Mesodermal cell (in vitro differentiated cells): ENCODE data around the gene RBM15B.
"Not testable (repeated sequence)": the region's sequence is repeated elsewhere in the genome, so short reads cannot be mapped to it uniquely, and the experiment has no call there.

Source experiments
- H3K27ac ChIP-seq: 2 replicates; pipeline ENCODE4 v1.7.0; 2013; ENCODE audit warnings: mild to moderate bottlenecking, low read depth, low read length, moderate library complexity; ENCODE audit not compliant: severe bottlenecking
- H3K36me3 ChIP-seq: 2 replicates; pipeline ENCODE4 v1.7.1; 2013; ENCODE audit warnings: mild to moderate bottlenecking, low read length, moderate library complexity; ENCODE audit not compliant: control insufficient read depth, insufficient read depth
- H3K4me1 ChIP-seq: one replicate; pipeline ENCODE4 v1.7.1; 2013; ENCODE audit warnings: mild to moderate bottlenecking, low read length; ENCODE audit not compliant: insufficient read depth, control insufficient read depth, poor library complexity, severe bottlenecking
- H3K4me3 ChIP-seq: 2 replicates; pipeline ENCODE4 v1.7.0; 2013; ENCODE audit warnings: low read length, control low read depth, mild to moderate bottlenecking; ENCODE audit not compliant: insufficient read depth, poor library complexity, severe bottlenecking; ENCODE audit errors: extremely low read depth
- H3K9me3 ChIP-seq: 2 replicates; pipeline ENCODE4 v1.7.1; 2013; ENCODE audit warnings: mild to moderate bottlenecking, low read length, moderate library complexity; ENCODE audit not compliant: control insufficient read depth
- WGBS, 2 experiments: methylation state at CpG; one replicate each; pipeline ENCODE4 v1.1.5; 2013; ENCODE audit warnings: missing lambda C conversion rate in 2 of 2; ENCODE audit not compliant: insufficient coverage in 2 of 2; 5-methylcytosine and 5-hydroxymethylcytosine counted together

Gene RBM15B

GRCh38 chr3:51358981-51359380 is 32.1 kb upstream of the RBM15B start:
- Histone ChIP-seq H3K9me3 (no peaks in the 10 kb centered on the region), H3K27ac (no peak overlapping the region), H3K4me3 (no peak overlapping the region), H3K4me1 (no peaks in the 10 kb centered on the region), H3K36me3 (no peaks in the 10 kb centered on the region)
- 75 to 88% methylated on average over 2 to 3 of the region's 3 CpGs for WGBS, 2 experiments

- Histone ChIP-seq H3K36me3 (no peaks in the 10 kb centered on the region), H3K9me3 (no peaks in the 10 kb centered on the region), H3K27ac (no peak overlapping the region), H3K4me1 (no peaks in the 10 kb centered on the region), H3K4me3 (no peak overlapping the region)
- WGBS, 2 experiments = 92 to 94% methylated on average over 3 of the region's 3 CpGs
These were observed 30.3 kb upstream of the RBM15B start for GRCh38 chr3:51360806-51361205.

DNA sequence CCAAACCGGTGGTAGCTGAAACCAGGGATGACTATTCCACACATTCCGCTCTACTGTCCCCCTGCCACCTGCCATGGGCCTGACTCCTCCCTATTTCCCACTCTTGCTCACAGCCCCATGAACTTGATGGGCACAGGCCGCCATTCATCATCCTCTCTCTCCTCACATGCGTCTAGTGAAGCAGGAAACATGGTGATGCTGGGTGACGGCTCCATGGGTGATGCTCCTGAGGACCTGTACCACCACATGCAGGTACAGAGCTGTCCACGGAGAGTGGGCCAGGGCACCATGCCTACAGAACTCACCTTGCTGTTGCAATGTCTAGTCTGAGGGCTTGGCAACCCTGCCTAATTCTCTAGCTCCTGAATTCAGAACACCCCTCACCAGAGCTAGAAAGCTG is 29.3 kb upstream of the RBM15B start:
- WGBS, 2 experiments = 67 to 86% methylated on average over 1 to 6 of the region's 6 CpGs
- H3K36me3 ChIP-seq = no peaks in the 10 kb centered on the region
- no peak overlapping the region for H3K4me3 ChIP-seq
- H3K4me1 ChIP-seq = no peaks in the 10 kb centered on the region
- H3K9me3 ChIP-seq = no peaks in the 10 kb centered on the region
- no peak overlapping the region for H3K27ac ChIP-seq

DNA sequence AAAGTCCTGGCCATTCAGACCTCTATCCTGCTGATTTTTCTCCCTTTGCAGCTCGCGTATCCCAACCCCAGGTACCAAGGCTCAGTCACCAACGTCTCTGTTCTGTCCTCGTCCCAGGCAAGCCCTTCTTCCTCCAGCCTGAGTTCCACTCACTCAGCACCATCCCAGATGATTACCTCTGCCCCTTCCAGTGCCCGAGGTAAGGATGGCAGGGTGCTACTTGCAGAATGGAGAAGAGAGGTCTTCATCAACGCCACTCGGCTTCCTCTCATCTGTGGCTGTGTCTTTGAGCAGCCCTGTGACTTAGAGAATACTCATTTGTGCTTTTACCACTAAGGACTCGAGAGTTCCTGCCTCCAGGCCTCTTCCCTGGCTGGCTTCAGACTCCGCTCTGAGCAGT is 28.6 kb upstream of the RBM15B start:
- Histone ChIP-seq H3K9me3 (no peaks in the 10 kb centered on the region), H3K36me3 (no peaks in the 10 kb centered on the region), H3K4me1 (no peaks in the 10 kb centered on the region), H3K27ac (no peak overlapping the region), H3K4me3 (no peak overlapping the region)
- WGBS, 2 experiments = 91% methylated on average over 7 to 9 of the region's 9 CpGs

DNA sequence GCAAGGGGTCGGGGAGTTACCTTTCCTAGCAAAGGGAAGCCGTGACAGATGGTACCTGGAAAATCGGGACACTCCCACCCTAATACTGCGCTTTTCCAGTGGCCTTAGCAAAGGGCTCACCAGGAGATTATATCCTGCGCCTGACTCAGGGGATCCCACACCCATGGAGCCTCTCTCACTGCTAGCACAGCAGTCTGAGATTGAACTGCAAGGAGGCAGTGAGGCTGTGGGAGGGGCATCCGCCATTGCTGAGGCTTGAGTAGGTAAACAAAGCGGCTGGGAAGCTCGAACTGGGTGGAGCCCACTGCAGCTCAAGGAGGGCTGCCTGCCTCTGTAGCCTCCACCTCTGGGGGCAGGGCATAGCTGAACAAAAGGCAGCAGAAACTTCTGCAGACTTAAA is 22.8 kb upstream of the RBM15B start:
- WGBS, 2 experiments = 89 to 100% methylated on average over 1 to 8 of the region's 8 CpGs
- H3K9me3 ChIP-seq, H3K4me3 ChIP-seq, H3K27ac ChIP-seq, H3K36me3 ChIP-seq, H3K4me1 ChIP-seq: not testable (repeated sequence)

DNA sequence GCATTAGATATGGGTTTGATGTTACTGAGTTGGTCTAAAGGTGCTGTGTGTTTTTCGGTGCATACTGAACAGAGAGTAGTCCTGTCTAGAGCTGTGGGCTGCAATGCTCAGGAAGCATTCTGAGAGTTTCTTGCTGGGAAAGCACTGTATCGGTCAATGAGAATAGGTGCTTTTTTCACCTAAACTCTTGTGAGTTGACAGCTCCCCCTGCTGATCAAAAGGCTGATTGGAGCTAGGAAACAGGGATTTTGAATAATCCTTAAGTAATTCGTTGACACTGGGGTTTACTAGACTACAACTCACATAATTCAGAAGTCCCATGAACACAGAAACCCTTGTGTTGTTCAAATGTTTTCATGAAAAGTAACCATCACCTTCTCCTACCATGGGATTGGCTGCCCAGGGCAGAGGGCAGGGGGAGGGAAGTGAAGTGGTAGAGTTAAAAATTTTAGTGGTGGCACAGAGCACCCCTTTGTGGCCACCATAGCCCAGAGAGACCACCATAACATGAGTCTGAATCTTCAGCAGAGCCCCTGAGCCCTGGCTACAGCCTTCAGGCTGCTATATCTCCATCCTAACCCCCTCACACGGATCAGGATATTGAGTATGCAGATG is 19.0 kb upstream of the RBM15B start:
- 33 to 50% methylated on average over 1 of the region's 4 CpGs for WGBS, 2 experiments
- no peaks in the 10 kb centered on the region for H3K9me3 ChIP-seq
- H3K4me1 ChIP-seq = no peaks in the 10 kb centered on the region
- no peak overlapping the region for H3K4me3 ChIP-seq
- no peak overlapping the region for H3K27ac ChIP-seq
- H3K36me3 ChIP-seq = no peaks in the 10 kb centered on the region

DNA sequence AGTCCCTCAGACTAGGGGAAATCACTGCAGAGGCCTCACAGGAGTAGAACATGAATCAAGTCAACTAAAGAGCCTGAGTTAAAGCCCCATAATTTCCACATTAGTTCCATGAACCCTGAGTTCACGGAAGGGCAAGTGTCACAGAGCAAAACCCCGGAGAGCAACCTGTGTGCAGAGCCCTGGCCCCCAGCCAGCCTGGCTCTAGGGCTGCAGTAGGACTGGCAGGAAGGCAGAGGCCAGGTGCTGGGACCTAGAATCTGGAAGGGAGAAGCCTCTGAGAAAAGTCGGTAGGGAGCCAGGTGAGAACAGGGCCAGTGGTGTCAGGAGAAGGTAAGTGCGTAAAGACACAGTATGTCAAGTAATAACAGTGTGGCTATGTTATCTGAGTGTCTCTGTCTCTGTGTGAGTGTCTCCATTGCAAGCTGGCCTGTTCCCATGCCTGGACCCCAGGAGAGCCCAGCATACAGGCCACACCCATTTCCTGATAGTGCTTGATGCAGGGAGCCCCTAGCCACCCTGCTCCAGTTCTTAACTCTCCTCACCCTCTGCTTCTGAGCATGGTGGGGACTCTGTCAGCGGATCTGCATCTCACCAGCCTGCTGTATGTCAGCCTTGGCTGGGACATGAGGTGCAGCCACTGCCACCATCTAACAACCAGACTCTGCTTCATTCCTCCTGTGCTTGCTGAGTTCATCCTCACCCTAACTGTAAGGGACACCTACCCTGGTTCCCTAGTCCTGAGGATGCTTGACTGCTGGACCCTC is 17.2 kb upstream of the RBM15B start:
- WGBS, 2 experiments = 91 to 92% methylated on average over 5 of the region's 5 CpGs
- no peaks in the 10 kb centered on the region for H3K9me3 ChIP-seq
- H3K4me1 ChIP-seq = no peaks in the 10 kb centered on the region

DNA sequence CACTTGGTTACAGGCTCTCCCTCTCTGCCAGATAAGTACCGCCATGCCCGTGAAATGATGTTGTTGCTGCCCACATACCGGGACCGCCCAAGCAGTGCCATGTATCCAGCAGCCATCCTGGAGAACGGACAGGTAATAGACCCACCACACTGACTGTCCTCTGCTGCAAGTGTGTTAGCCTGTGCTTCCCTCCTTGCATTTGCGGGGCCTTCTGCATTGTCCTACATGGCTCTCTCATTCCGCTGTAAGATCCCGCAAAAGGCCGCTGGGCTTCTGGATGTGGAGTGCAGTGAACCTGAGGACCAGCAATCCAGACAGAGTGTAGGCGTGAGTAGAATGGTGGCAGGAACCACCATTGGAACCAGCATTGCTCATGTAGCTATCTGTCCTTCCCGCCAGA is 16.6 kb upstream of the RBM15B start:
- Histone ChIP-seq H3K36me3 (no peaks in the 10 kb centered on the region), H3K9me3 (no peaks in the 10 kb centered on the region), H3K4me1 (no peaks in the 10 kb centered on the region), H3K27ac (no peak overlapping the region), H3K4me3 (no peak overlapping the region)
- WGBS, 2 experiments = 91 to 95% methylated on average over 11 of the region's 11 CpGs

More for the DNA sequence above, 17.2 kb upstream of the RBM15B start:
- Histone ChIP-seq H3K27ac (no peak overlapping the region), H3K4me3 (no peak overlapping the region), H3K36me3 (no peaks in the 10 kb centered on the region)

DNA sequence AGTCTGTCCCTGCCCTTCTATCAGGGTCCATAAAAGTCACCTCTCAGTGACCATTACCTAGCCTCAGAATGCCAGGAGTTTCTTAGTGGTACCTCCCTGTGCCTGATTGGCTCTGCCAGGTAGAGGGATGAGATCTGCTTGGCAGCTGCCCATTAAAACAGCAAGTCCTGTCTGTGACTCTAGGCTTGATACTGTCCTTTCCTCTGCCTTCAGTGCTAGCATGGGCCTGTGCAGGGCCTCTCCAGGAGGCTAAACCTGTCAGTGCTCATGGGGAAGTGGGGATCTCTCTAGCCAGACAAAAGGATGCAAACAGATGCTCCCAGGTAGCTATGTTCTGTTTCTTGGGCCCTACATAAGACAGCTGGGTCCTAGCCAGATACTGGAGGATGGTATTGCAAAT is 15.9 kb upstream of the RBM15B start:
- H3K4me3 ChIP-seq = no peak overlapping the region
- no peak overlapping the region for H3K27ac ChIP-seq
- no peaks in the 10 kb centered on the region for H3K36me3 ChIP-seq
- no peaks in the 10 kb centered on the region for H3K9me3 ChIP-seq
- no peaks in the 10 kb centered on the region for H3K4me1 ChIP-seq

- no peak overlapping the region for H3K4me3 ChIP-seq
- WGBS, 2 experiments = 94 to 95% methylated on average over 5 to 8 of the region's 8 CpGs
- no peaks in the 10 kb centered on the region for H3K4me1 ChIP-seq
These were observed 15.5 kb upstream of the RBM15B start for GRCh38 chr3:51375571-51375970.

GRCh38 chr3:51378065-51378464 is 13.0 kb upstream of the RBM15B start:
- Histone ChIP-seq H3K27ac (no peak overlapping the region), H3K4me3 (no peak overlapping the region), H3K36me3 (peaks cover 4% of the 10 kb centered on the region), H3K9me3 (no peaks in the 10 kb centered on the region), H3K4me1 (no peaks in the 10 kb centered on the region)
- 93 to 100% methylated on average over 3 of the region's 5 CpGs for WGBS, 2 experiments

More at GRCh38 chr3:51375571-51375970, 15.5 kb upstream of the RBM15B start:
- Histone ChIP-seq H3K9me3 (no peaks in the 10 kb centered on the region), H3K36me3 (no peaks in the 10 kb centered on the region), H3K27ac (no peak overlapping the region)
